Heart right ventricle (tissue), 16 donors: Measurements from ENCODE around the gene TGFBR3L. TPM values are rescaled to one million over a fixed set of nuclear protein-coding genes. Genes with fewer than 3 reads are reported as not detected.

Experiments
- ATAC-seq, 8 donors: fragments of 200-7000 bp; cut with Tn5 transposase; one replicate each; pipeline ENCODE4 v1.9.1; 2020; ENCODE audit warnings: mild to moderate bottlenecking in 8 of 8, moderate library complexity in 8 of 8, moderate number of reproducible peaks in 1 of 8
- DNase-seq, 2 donors: peaks; one replicate each; pipeline ENCODE4 v3.0.0-alpha.2; 2020
- H3K27ac ChIP-seq, 10 donors: fragments of 200-600 bp; sonication (generic) in 2 of 10; one replicate each; pipeline versions ENCODE4 v1.5.0 to v1.8.0; 2020 to 2022; ENCODE audit warnings: mild to moderate bottlenecking in 3 of 10
- H3K27me3 ChIP-seq, 7 donors: fragments of 200-600 bp; one replicate each; pipeline ENCODE4 v1.8.0; 2021 to 2022; ENCODE audit warnings: mild to moderate bottlenecking in 2 of 7
- H3K36me3 ChIP-seq, 9 donors: fragments of 200-600 bp; sonication (generic) in 1 of 9; one replicate each; pipeline versions ENCODE4 v1.5.0 to v1.8.0; 2020 to 2022; ENCODE audit warnings: mild to moderate bottlenecking in 2 of 9
- H3K4me1 ChIP-seq, 9 donors: fragments of 200-600 bp; sonication (generic) in 1 of 9; one replicate each; pipeline versions ENCODE4 v1.5.0 to v1.8.0; 2020 to 2022; ENCODE audit warnings: mild to moderate bottlenecking in 4 of 9
- H3K4me3 ChIP-seq, 10 donors: fragments of 200-600 bp; sonication (generic) in 2 of 10; one replicate each; pipeline versions ENCODE4 v1.5.0 to v1.8.0; 2020 to 2022; ENCODE audit warnings: mild to moderate bottlenecking in 7 of 10, moderate library complexity in 2 of 10
- H3K9me3 ChIP-seq, 11 donors: fragments of 200-600 bp in 10 of 11; sonication (generic) in 2 of 11; one replicate each; pipeline versions ENCODE4 v1.5.0 to v1.8.0; 2013 to 2022; ENCODE audit warnings: mild to moderate bottlenecking in 2 of 11, control low read depth in 1 of 11, moderate library complexity in 1 of 11
- CTCF ChIP-seq, 9 donors: fragments of 200-600 bp; sonication (generic) in 2 of 9; IDR thresholded peaks; one replicate each; pipeline versions ENCODE4 v1.5.0 to v1.8.0; 2021 to 2022; ENCODE audit warnings: antibody characterized with exemption in 9 of 9, mild to moderate bottlenecking in 5 of 9, moderate library complexity in 1 of 9
- WGBS, 2 donors: extraction: QIAGEN DNeasy Blood & Tissue Kit; methylation state at CpG; one replicate each; pipeline ENCODE4 v1.1.7; 2013; ENCODE audit warnings: inconsistent platforms in 1 of 2; 5-methylcytosine and 5-hydroxymethylcytosine counted together
- intact Hi-C, 10 donors: fragments of 100-400 bp; cut with DNase I; formaldehyde crosslinking; loops; one replicate each; pipeline versions ENCODE4 v1.11.1 to v1.14.2; 2022
- polyA plus RNA-seq, 2 donors: library from polyadenylated mRNA; stranded (reverse); fragments of 200-250 nt; gene quantifications; one replicate each; pipeline ENCODE4 v1.2.3, GENCODE V29; 2013
- total RNA-seq, 10 donors: library from RNA; stranded (reverse); fragmentation: NEBNext Ultra II Directional in 3 of 10; extraction: Animal tissue kit (Norgen Biotek cat#: 25700) in 3 of 10; gene quantifications; one replicate each; pipeline versions ENCODE4 v1.2.1 to v1.2.4, GENCODE V29; 2021 to 2023
- donor health status: Arrhythmogenic right ventricular cardiomyopathy.
- donor health status: ischemic (EF 13 %, LVEDD 7.1; RV severe dilation, severe dysfunction).
- donor health status: healthy with polysubstance abuse.
- donor health status: DM: no; HTN: yes; CAD: no.
- donor health status: DM: no; HTN: no; CAD: no.
- donor health status: ischemic (EF 25% LVEDD 6.9; RV normal size, moderate dysfunction).
- donor health status: ischemic (EF 25% LVEDD 5.7; RV mildly dilated, moderate dysfunction).
- donor health status: healthy.
- donor health status: DM: yes; HTN: yes; CAD: no.
- donor health status: Ischemic cardiomyopathy.
- donor health status: ischemic (EF 35%, LVEDD 5.7; RV mildly dilated, moderate dysfunction).
- donor health status: nonischemic (EF 11% LVEDD 7.7; RV severe dilation, severe dysfunction).
- donor health status: DM: yes; HTN: yes; CAD: no.
- donor health status: PGD.
- donor health status: ischemic (EF 29% LVEDD 5.4; RV normal size, mild dysfunction).
- donor health status: nonischemic (EF 23%, LVEDD 6.1; RV moderate dilation, normal function).

The TGFBR3L gene
- total and polyA plus RNA-seq, 12 donors: 1.1 to 11.6 (median 4.1) TPM

GRCh38 chr19:7899751-7900378, 14.8 kb upstream of the TGFBR3L start:
- TF ChIP-seq CTCF (IDR thresholded peaks at IDR 0.05): no peak
- Histone ChIP-seq H3K4me3 (no peak overlapping the region), H3K9me3 (no peaks in the 10 kb centered on the region), H3K36me3 (no peaks in the 10 kb centered on the region), H3K27me3 (peaks cover 0 to 8% (median 4%) of the 10 kb centered on the region in 7 donors), H3K4me1 (peaks cover 8 to 18% (median 15%) of the 10 kb centered on the region in 9 donors), H3K27ac (no peak overlapping the region)
- DNase-seq (no peak), ATAC-seq (no peak)
- intact Hi-C loops: loop anchor here in 1 of 10 donors (5.0 kb wide), 1 partner anchor 48 kb away; no protein-coding TSS in a partner anchor
- 84 to 87% methylated on average over 34 of the region's 34 CpGs for WGBS, 2 donors

GRCh38 chr19:7900401-7900870, 14.2 kb upstream of the TGFBR3L start:
- Histone ChIP-seq H3K4me3 (no peak overlapping the region), H3K27me3 (peaks cover 0 to 5% (median 0%) of the 10 kb centered on the region in 7 donors), H3K27ac (no peak overlapping the region), H3K4me1 (peaks cover 13 to 23% (median 20%) of the 10 kb centered on the region in 9 donors), H3K36me3 (peaks cover 0 to 2% (median 0%) of the 10 kb centered on the region in 9 donors), H3K9me3 (no peaks in the 10 kb centered on the region)
- intact Hi-C loops: loop anchor here in 1 of 10 donors (5.0 kb wide), 1 partner anchor 48 kb away; no protein-coding TSS in a partner anchor
- ATAC-seq (no peak), DNase-seq (no peak)
- WGBS, 2 donors: 81 to 91% methylated on average over 21 of the region's 21 CpGs
- TF ChIP-seq CTCF (IDR thresholded peaks at IDR 0.05): no peak

- ATAC-seq: no peak
- no peaks in the 10 kb centered on the region for H3K9me3 ChIP-seq
- peaks cover 14 to 28% (median 24%) of the 10 kb centered on the region in 9 donors for H3K4me1 ChIP-seq
- H3K27ac ChIP-seq: no peak overlapping the region
- H3K27me3 ChIP-seq: peaks cover 0 to 5% (median 0%) of the 10 kb centered on the region in 7 donors
- WGBS, 2 donors: 77 to 79% methylated on average over 3 of the region's 3 CpGs
- H3K4me3 ChIP-seq: no peak overlapping the region
- intact Hi-C loops: loop anchor here in 1 of 10 donors (5.0 kb wide), 1 partner anchor 49 kb away; no protein-coding TSS in a partner anchor
- no peak for DNase-seq
- no peak for TF ChIP-seq CTCF (IDR thresholded peaks at IDR 0.05)
- peaks cover 0 to 7% (median 0%) of the 10 kb centered on the region in 9 donors for H3K36me3 ChIP-seq
These were observed 13.7 kb upstream of the TGFBR3L start for GRCh38 chr19:7900931-7901330.

- Histone ChIP-seq H3K27ac (no peak overlapping the region), H3K4me1 (peaks cover 14 to 32% (median 25%) of the 10 kb centered on the region in 9 donors), H3K9me3 (no peaks in the 10 kb centered on the region), H3K4me3 (no peak overlapping the region), H3K36me3 (peaks cover 0 to 11% (median 0%) of the 10 kb centered on the region in 9 donors), H3K27me3 (peaks cover 0 to 5% (median 0%) of the 10 kb centered on the region in 7 donors)
- 91 to 94% methylated on average over 7 of the region's 7 CpGs for WGBS, 2 donors
- no peak for TF ChIP-seq CTCF (IDR thresholded peaks at IDR 0.05)
- no peak for DNase-seq
- ATAC-seq: no peak
- intact Hi-C loops: loop anchor here in 1 of 10 donors (5.0 kb wide), 1 partner anchor 49 kb away; no protein-coding TSS in a partner anchor
These were observed 13.3 kb upstream of the TGFBR3L start for GRCh38 chr19:7901337-7901736.
